Neural cell (in vitro differentiated cells): ENCODE results near the gene SH3TC2. TPM values are rescaled to one million over a fixed set of nuclear protein-coding genes. Genes with fewer than 3 reads are reported as not detected.

ENCODE experiments used
- H2AFZ ChIP-seq: fragments of 200-600, 300-800 bp; sonication (generic), shearing (Covaris generic); 2 replicates; pipeline ENCODE4 v1.6.0; 2014; ENCODE audit warnings: low read depth, mild to moderate bottlenecking, antibody characterized with exemption, low read length, moderate library complexity
- H3F3A ChIP-seq: fragments of 200-600 bp; shearing (Covaris generic); 2 replicates; pipeline ENCODE4 v1.6.1; 2016; ENCODE audit warnings: mild to moderate bottlenecking, moderate library complexity, mixed read lengths, antibody characterized with exemption, low read length; ENCODE audit not compliant: insufficient read depth, poor library complexity, severe bottlenecking
- H3K27ac ChIP-seq: fragments of 200-600, 300-800 bp; sonication (generic), shearing (Covaris generic); 2 replicates; pipeline ENCODE4 v1.5.1; 2014; ENCODE audit warnings: mild to moderate bottlenecking, low read length, moderate library complexity
- H3K27me3 ChIP-seq: fragments of 300-800, 200-600 bp; sonication (generic), shearing (Covaris generic); 2 replicates; pipeline ENCODE4 v1.6.0; 2014; ENCODE audit warnings: mild to moderate bottlenecking, low read depth, low read length, moderate library complexity; ENCODE audit not compliant: insufficient read depth
- H3K36me3 ChIP-seq: fragments of 300-800, 200-600 bp; sonication (generic), shearing (Covaris generic); 2 replicates; pipeline ENCODE4 v1.5.1; 2014; ENCODE audit warnings: mild to moderate bottlenecking, antibody characterized with exemption, low read length, moderate library complexity; ENCODE audit not compliant: insufficient read depth
- H3K4me2 ChIP-seq: fragments of 300-800, 200-600 bp; sonication (generic), shearing (Covaris generic); 2 replicates; pipeline ENCODE4 v1.6.0; 2014; ENCODE audit warnings: mild to moderate bottlenecking, low read length
- H3K4me3 ChIP-seq: fragments of 300-800, 200-600 bp; sonication (generic), shearing (Covaris generic); 2 replicates; pipeline ENCODE4 v1.5.1; 2014; ENCODE audit warnings: mild to moderate bottlenecking, low read length, moderate library complexity
- H3K79me2 ChIP-seq: fragments of 200-600 bp; shearing (Covaris generic); replicated peaks from 2 replicates; pipeline ENCODE4 v1.6.0; 2014; ENCODE audit warnings: mild to moderate bottlenecking, low read length, moderate library complexity; ENCODE audit not compliant: insufficient read depth
- H3K9ac ChIP-seq: fragments of 300-800, 200-600 bp; sonication (generic), shearing (Covaris generic); 2 replicates; pipeline ENCODE4 v1.6.1; 2016; ENCODE audit warnings: mild to moderate bottlenecking, low read length, mixed read lengths
- H3K9me2 ChIP-seq: fragments of 200-600 bp; shearing (Covaris generic); 2 replicates; pipeline ENCODE4 v1.6.1; 2016; ENCODE audit warnings: mild to moderate bottlenecking, low read length, mixed read lengths; ENCODE audit not compliant: insufficient read depth
- H3K9me3 ChIP-seq: fragments of 200-600, 300-800 bp; sonication (generic), shearing (Covaris generic); 2 replicates; pipeline ENCODE4 v1.6.1; 2016; ENCODE audit warnings: mild to moderate bottlenecking, mixed run types, low read length, moderate library complexity, mixed read lengths
- H4K20me1 ChIP-seq: fragments of 200-600 bp; shearing (Covaris generic); 2 replicates; pipeline ENCODE4 v1.6.1; 2016; ENCODE audit warnings: mild to moderate bottlenecking, mixed run types; ENCODE audit not compliant: insufficient read depth
- CTCF ChIP-seq: fragments of 450-650 bp; IDR thresholded peaks from 2 replicates; pipeline ENCODE4 v1.5.1; 2014; ENCODE audit warnings: antibody characterized with exemption, mild to moderate bottlenecking, moderate library complexity; ENCODE audit not compliant: poor library complexity, severe bottlenecking
- EP300 ChIP-seq: fragments of 450-650 bp; conservative IDR thresholded peaks from 2 replicates; pipeline ENCODE4 v1.6.1; 2014; ENCODE audit warnings: antibody characterized with exemption, mild to moderate bottlenecking, moderate library complexity; ENCODE audit not compliant: poor library complexity, severe bottlenecking
- EZH2 ChIP-seq: fragments of 200-600, 300-800 bp; shearing (Covaris generic), sonication (generic); IDR thresholded peaks from 2 replicates; pipeline ENCODE4 v1.6.1; 2014; ENCODE audit warnings: antibody characterized with exemption, low read length, borderline replicate concordance, mild to moderate bottlenecking; ENCODE audit not compliant: insufficient read depth, poor library complexity, severe bottlenecking
- MXI1 ChIP-seq: fragments of 450-650 bp; conservative IDR thresholded peaks from 2 replicates; pipeline ENCODE4 v1.6.1; 2014; ENCODE audit warnings: antibody characterized with exemption, mild to moderate bottlenecking; ENCODE audit not compliant: poor library complexity, severe bottlenecking
- POLR2AphosphoS5 ChIP-seq: IDR thresholded peaks from 2 replicates; pipeline ENCODE4 v1.6.1; 2012
- RAD21 ChIP-seq: fragments of 450-650 bp; conservative IDR thresholded peaks from 2 replicates; pipeline ENCODE4 v1.6.1; 2014; ENCODE audit warnings: antibody characterized with exemption, mild to moderate bottlenecking, moderate library complexity
- REST ChIP-seq: IDR thresholded peaks from 2 replicates; pipeline ENCODE4 v1.6.1; 2012; ENCODE audit warnings: borderline replicate concordance
- SMC3 ChIP-seq: fragments of 450-650 bp; conservative IDR thresholded peaks from 2 replicates; pipeline ENCODE4 v1.6.1; 2014; ENCODE audit warnings: antibody characterized with exemption, mild to moderate bottlenecking, moderate library complexity; ENCODE audit not compliant: poor library complexity
- TAF1 ChIP-seq: IDR thresholded peaks from 2 replicates; pipeline ENCODE4 v1.6.1; 2012; ENCODE audit warnings: low read depth
- polyA plus RNA-seq: library from polyadenylated mRNA; depleted of rRNA; stranded (reverse); fragments of >200 nt; gene quantifications from 2 replicates; pipeline ENCODE4 v1.2.3, GENCODE V29; 2014

The SH3TC2 gene
- polyA plus RNA-seq, 1 donor from 2014 or later, result not detected

DNA sequence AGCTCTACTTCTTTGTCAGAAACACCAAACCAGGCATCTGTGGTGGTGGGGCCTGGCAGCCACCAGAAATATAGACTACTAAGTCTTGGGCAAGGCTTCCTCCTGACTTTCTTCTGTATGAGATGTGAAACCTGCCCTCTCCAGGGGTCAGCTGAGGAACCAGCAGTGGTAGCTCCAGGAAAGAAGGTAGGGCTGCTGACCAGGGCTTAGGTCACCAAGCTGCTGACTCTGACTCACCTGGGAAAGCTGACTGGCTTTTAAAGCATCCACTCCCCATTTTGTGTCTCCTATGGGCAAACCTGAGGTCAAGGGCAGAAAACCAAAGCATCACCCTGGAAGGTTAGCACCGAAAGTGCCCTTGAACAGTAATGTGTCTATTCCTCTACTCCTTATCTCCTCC is 10.4 kb upstream of the SH3TC2 start:
- H3K4me2 ChIP-seq, result no peak overlapping the region
- no peak overlapping the region for H3K27ac ChIP-seq
- no peaks in the 10 kb centered on the region for H3K9me2 ChIP-seq

GRCh38 chr5:149072791-149073190 is 9.9 kb upstream of the SH3TC2 start:
- no peak overlapping the region for H3K27ac ChIP-seq
- H3K36me3 ChIP-seq, result no peaks in the 10 kb centered on the region
- no peaks in the 10 kb centered on the region for H3F3A ChIP-seq
- H3K9me2 ChIP-seq, result no peaks in the 10 kb centered on the region
- no peak overlapping the region for H3K4me2 ChIP-seq
- H3K4me3 ChIP-seq, result no peak overlapping the region
- TF ChIP-seq EP300 (no peak), RAD21 (no peak)
- H3K27me3 ChIP-seq, result no peaks in the 10 kb centered on the region
- no peaks in the 10 kb centered on the region for H3K9me3 ChIP-seq
- no peaks in the 10 kb centered on the region for H3K79me2 ChIP-seq
- H2AFZ ChIP-seq, result no peak overlapping the region
- no peaks in the 10 kb centered on the region for H4K20me1 ChIP-seq
- no peak overlapping the region for H3K9ac ChIP-seq

More for the DNA sequence above, 10.4 kb upstream of the SH3TC2 start:
- TF ChIP-seq EZH2, result no peak
- TF ChIP-seq MXI1, result no peak
- TF ChIP-seq TAF1, result no peak
- no peak for TF ChIP-seq POLR2AphosphoS5
- TF ChIP-seq EP300, result no peak
- TF ChIP-seq SMC3, result no peak
- Histone ChIP-seq H3K9me3 (no peaks in the 10 kb centered on the region), H3K79me2 (no peaks in the 10 kb centered on the region), H4K20me1 (no peaks in the 10 kb centered on the region), H3F3A (no peaks in the 10 kb centered on the region), H3K9ac (no peak overlapping the region), H3K4me3 (no peak overlapping the region), H3K36me3 (no peaks in the 10 kb centered on the region), H3K27me3 (no peaks in the 10 kb centered on the region), H2AFZ (no peak overlapping the region)

DNA sequence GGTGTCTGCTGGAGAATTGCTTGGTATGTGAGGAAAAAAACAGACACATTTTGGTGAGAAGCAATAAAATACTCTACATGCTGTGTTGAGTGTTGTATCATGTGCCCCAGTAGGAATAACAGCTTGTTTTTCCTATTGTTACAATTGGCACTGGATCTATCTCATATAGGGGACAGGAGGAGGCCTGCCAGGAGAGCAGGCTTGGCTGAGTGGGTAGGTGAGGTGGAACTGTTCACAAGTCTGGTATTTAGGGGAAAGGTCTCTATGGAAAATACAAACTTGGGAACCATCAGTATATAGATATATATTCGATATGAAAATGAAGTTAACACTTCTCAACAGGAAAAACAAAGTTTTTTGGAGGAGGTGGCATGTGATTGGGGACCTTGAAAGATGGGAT is 9.5 kb upstream of the SH3TC2 start:
- Histone ChIP-seq H3K4me2 (no peak overlapping the region), H3K9me3 (no peaks in the 10 kb centered on the region), H4K20me1 (no peaks in the 10 kb centered on the region), H3K27ac (no peak overlapping the region), H3K79me2 (no peaks in the 10 kb centered on the region), H3K4me3 (no peak overlapping the region), H3K36me3 (no peaks in the 10 kb centered on the region), H3K9ac (no peak overlapping the region), H3K27me3 (no peaks in the 10 kb centered on the region), H3K9me2 (no peaks in the 10 kb centered on the region), H3F3A (no peaks in the 10 kb centered on the region), H2AFZ (no peak overlapping the region)
- TF ChIP-seq EP300, result no peak
- TF ChIP-seq RAD21, result no peak
- no peak for TF ChIP-seq SMC3
- no peak for TF ChIP-seq MXI1
- no peak for TF ChIP-seq REST
- TF ChIP-seq CTCF, result no peak
- TF ChIP-seq POLR2AphosphoS5, result no peak
- no peak for TF ChIP-seq EZH2
- TF ChIP-seq TAF1, result no peak
